Central memory CD4-positive, alpha-beta T cell (primary cell): ENCODE results near the gene IDUA.
"Not testable (repeated sequence)": the region's sequence is repeated elsewhere in the genome, so short reads cannot be mapped to it uniquely, and the experiment has no call there.

Experiments used
- DNase-seq: peaks from one replicate; pipeline ENCODE4 v3.0.0; 2022

Gene IDUA

DNA sequence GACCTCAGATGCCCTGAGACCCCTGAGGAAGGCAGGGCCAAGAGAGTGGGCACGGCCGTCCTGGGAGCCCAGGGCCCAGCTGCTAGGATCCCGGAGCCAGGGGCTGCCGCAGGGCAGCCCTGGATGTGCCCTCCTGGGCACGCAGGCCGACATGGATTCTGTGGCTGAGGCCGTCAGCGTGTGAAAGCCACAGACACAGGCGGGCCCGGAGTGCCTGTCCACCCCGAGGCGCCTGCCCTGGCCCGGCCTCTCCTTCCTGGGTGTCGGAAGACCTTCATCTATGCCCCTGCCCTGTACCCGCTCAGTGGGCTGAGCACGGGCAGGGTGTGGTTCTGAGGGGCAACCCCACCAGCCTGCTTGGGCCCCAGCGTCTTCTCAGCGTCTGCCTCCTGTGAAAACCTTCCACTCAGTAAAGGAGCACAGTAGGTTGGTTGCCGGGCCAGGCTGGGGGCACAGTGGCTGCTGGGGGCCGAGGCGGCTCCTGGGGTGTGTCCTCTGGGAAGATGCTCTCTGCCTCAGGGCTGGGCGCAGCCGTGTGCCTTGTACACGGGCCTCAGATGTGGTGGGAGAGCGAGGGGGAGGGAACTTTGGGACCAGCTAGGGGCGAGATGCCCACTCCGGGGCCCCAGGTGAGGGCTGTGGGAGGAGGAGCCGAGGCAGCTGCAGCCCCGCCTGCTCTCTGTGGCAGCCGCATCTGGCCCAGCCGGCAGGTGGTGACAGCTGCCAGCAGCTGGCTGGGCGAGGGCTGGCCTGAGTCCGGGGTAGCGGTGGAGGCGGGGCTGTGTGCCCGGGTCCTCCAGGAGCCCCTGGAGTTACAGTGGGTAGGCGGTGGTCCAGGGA lies 45.3 kb downstream of the IDUA start:
- no peak for DNase-seq

DNA sequence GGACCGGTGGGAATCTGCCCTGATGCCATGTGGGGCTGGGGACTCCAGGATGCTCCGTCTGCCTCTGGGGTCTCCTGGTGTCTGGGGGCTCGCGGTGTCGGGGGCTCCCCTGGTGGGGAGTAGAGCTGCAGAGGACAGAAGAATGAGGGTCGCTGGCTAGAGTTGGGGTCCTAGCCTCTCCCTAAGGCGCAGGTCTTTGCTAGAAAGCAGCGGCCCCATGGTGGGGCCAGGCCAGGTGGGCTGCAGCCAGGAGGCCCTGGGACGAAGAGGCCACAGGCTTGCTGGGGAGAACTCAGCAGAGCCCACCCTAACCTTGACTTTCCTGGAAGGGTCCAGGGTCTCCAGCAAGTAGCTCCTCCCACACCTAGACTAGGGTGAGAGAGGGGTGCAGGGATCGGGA lies 46.0 kb downstream of the IDUA start:
- no peak for DNase-seq

DNA sequence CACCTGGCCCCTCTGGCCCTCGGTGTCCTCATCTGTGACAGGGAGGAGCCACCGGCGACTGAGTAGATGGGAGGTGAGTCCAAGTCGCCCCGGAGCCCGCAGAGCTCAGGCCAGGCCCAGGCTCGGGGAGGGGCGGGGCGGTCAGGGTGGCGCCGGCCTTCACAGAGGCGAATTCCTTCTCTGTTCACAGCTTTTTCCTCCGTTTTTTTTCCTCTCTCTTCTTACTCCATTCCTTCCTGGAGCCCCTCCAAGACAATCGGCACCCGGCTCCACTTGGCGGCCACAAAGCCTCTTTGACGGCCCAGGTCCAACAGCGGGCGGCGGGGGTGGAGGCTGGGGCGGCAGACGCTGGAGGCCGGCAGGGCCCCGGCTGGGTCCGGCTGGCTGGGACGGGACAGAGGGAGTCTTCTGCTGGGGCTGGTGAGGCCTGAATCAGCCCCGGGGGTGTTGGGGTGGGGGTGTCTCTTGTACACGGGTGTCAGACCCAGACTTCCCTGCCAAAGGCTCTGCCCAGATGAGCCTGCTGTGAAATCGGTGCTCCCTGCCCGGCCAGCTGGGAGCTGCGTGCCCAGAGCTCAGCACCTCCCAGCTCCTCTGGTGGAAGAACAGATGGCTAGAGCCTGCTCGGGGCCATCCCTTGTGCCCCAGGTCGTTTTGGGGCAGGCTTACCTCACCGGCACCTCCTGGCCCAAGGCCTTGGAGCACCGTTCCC lies 47.2 kb downstream of the IDUA start:
- no peak for DNase-seq

DNA sequence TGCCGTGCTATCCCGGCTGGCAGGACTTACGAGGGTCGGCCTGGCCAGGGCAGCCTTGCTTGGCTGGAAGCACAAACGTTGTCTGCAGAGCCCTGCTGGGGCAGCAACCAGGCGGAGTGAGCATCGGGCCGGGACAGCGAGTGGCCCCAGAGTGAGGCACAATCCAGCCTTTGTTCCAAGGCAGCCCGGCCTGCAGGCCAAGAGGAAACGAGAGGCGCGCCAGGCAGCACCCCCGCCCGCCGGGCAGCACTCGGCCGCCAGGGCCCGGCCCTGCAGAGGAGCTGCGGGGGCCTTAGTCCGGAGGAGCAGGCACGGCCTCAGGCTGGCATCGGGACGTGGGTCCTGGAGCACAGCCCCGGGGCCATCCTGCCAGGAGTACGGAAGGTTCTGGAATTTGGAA lies 48.7 kb downstream of the IDUA start:
- DNase-seq = no peak

DNA sequence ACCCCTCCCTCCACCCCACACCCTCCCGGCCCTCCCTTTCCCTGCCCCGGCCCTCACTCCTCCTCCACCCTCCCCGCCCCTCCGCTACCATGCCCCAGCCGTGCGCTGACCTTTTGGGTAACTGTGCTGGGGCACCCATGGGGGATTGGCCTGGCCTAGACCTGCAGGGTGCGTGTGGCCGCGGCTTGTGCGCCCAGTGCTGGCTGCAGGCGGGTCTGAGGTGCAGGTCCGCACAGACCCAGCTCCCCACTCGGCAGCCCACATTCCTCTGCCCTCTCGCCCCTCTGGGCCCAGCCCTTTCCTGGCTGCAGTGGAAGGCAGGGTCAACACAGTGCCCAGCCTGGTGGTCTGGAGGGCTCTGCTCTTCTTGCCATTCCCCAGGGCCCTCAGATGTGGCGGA lies 49.3 kb downstream of the IDUA start:
- no peak for DNase-seq

DNA sequence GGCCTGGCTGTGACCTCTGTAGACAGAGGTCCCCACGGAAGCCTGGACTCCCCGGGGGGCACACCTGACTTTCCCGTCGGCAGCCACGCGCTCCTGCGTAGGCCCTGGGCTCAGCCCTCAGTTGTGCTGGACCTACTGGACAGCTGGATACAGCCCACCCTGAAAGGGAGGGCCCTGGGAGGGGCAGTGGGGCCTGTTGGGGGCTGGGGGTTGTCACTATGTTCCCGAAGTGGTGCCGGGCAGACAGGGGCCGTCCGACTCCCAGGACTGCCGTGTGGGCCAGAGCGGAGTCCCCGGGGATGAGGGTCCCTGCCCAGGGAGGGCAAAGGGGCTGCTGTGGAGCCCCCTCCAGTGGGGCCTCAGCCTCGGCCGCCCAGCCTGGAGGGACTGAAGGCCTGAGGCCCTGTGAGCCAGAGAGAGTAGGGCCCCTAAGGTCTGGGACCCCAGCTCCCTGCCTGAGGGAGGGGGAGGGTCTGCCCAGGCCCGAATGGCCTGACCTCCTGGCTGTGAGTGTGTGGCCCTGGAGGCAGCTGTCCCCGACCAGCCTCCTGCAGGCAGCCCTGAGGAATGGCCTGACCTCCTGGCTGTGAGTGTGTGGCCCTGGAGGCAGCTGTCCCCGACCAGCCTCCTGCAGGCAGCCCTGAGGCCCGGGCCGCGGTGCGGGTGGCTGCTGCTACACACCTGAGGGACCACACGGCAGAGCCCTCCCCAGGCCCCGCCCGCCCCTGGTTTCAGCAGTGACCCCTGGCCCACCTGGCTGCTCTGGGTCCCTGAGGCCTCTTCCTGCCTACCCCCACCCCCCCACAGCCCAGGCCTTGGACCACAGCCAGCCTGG lies 50.3 kb downstream of the IDUA start:
- DNase-seq = no peak

DNA sequence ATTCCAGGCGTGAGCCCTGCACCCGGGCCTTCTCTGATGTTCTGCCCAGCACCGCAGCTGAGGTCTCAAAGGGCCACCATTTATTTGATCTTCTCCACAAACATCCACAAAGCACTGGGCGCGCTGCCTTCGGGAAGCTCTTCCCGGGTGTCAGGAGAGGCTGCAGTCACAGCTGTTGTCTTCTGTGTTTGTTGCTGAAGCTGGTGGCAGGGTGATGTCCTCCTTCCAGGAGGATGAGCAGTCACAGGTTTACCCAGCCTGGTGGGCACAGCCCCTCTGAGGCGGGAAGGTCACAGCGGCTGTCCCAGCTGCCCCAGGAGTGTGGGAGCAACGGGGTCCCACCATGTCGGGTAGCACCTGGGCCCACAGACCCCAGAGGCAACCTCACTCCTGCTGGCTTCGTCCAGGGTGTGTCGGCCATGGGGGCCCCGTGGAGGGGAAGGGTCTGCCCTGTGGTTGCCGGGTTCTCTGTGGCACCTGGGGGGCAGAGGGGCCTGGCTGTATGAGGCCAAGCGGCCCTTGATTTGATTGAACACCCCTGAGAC lies 52.2 kb downstream of the IDUA start:
- no peak for DNase-seq

DNA sequence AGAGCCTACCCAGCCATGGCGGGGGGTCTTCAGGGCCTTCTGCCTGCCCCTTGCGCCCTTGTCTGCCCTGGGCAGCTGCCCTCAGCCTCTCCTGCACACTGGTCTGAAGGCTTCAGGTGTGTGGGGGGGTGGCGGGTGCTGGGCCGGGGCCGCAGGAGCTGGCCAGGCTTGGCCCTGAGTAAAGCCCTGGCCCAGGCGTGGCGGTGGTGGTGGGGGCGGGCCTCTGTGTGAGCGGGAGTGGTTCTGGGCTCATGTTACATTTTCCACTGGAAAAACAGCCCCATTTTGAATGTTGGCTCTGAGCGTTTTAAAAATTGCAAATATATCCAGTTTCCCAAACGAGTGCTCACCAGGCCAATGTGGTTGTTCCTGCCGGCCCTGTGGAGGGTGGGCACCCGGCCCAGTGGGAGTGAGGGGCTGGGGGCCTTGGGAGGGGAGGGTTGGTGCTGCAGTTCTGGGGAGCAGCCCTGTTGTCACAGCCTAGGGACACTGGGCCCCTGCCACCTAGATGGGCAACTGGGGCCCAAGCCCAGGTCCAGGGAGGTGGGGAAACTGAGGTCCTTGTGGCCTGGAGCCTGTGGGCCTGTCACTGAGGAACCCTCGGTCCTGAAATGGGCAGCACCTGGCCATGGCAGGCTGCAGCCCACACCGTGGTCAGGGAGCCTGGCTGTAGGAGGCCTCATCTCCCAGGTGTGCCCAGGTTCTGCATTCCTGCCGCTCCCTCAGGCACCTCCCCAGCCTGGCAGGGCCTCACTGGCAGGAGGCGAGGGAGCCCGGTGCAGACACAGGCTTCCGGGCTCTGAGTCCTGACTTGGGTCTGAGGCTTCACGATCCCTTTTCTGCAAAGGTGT lies 52.9 kb downstream of the IDUA start:
- DNase-seq = no peak

DNA sequence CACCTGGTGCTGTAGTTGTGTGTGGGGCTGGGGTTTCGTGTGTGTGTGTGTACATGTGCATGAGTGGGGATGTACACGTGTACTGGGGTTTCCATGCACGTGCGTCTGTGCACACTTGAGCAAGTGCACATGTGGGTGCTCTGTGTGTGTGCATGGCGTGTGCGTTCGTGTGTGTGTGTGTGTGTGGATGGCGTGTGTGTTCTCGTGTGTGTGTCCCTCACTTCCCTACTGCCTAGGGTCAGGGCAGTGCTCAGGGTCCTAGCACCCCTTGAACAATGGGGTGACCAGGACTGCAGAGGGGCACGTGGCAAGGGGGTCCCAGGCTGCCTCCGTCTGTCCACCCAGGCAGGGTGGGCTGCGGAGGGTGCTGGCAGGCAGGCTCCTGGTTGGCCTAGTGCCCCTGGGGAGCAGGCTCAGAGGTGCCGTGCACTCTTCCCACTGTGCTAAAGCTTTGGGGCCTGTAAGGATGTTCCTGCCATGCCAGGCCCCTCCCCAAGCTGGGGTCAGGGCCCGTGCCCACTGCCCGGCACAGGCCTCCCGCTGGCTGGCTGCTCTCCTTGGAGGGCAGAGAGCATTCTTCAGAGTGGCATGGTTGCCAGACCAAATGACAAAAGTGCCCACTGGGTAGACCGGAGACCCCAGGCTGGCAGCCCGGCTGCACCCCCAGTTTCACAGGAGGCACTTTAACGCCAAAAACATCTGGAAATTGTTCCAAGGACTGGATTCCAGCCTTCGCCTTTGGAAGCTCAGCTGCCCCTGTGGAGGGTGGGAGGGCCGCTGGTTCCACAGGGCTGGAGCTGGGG lies 53.7 kb downstream of the IDUA start:
- DNase-seq = no peak

DNA sequence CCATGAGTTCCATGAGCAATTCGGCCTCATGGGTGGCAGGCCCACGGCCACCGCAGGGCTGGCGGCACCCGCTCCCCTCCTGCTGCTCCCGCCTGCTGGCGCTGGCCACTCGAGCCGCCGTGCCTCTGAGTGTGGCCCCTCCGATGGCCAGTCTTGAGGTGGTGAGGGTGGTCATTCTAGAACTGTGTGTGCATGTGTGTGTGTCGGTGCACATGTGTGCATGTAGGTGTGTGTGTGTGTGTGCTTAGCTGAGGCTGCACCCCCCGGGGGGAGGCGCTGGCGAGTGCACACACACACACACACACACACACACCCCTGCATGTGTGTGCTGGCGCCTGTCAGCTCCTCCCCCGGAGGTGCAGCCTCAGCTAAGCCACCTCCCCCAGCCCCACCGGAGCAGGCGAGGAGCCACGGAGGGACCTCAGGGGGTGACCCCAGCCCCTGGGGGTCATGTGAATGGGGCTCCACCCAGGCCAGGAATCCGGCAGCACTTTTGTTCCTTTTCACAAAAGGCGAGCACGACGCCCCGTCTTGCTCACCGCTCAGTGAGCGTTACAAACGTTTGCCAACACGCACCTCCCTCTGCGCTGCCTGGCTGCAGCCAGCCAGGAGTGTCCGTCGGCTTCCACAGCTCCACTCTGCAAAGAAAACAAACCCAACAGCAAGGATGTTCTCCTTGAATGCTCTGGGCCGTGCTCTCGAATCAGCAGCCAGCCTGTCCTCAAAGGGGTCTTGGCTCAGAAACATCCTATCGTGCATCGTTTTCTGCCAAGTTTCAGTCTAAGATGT lies 54.5 kb downstream of the IDUA start:
- no peak for DNase-seq

DNA sequence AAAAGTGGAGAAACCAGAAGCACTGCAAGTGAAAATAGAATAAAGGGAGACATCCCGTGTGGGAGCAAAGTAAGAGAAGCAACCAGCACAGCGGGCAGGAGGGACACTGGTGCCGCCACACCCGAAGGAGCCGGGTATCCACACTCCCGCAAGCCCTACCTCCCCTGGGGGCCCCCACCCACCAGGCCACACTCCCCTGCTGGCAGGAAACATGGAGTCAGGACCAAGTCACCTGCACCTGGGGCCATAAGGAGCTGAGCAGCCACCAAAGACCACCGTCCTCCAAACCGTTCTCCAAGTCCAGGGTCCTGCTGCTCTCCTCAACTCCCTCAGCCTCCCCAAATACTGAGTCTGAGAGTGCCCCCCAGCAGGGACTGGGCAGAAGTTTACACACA lies 55.1 kb downstream of the IDUA start:
- no peak for DNase-seq

DNA sequence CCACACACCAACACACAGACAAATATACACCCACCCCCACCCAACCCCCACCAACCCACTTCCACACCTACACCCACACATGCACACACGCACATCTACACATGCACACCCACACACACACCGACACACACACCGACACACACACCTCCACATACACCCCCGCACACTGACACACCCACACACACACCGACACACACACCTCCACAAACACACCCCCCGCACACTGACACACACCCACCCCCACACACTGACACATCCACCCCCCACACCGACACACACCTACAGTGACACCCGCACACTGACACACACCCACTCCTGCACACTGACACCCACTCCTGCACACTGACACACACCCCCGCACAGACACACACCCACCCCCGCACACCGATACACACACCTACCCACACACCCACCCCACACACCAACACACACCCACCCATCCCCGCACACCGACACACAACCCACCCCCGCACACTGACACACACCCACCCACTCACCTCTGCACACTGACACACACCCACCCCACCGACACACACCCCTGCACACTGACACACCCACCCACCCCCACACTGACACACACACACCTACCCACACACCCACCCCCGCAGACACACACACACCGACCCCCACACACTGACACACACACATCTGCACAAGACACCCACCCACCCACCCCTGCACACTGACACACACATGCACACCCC lies 55.7 kb downstream of the IDUA start:
- DNase-seq = no peak

DNA sequence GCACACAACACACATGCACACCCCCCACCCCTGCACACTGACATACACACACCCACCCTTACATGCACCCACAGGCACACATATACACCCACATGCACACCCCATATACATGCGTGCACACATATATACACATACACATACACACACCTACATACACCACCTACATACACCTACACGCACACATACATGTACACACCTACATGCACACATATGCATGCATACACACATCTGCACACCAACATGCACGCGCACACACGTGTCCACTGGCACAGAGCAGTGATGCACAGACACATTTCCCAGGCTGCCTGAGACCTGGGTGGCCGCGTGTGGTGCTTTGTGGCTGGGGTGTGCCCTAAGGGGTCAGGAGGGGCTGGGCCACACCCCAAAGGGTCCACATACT lies 56.3 kb downstream of the IDUA start:
- no peak for DNase-seq

DNA sequence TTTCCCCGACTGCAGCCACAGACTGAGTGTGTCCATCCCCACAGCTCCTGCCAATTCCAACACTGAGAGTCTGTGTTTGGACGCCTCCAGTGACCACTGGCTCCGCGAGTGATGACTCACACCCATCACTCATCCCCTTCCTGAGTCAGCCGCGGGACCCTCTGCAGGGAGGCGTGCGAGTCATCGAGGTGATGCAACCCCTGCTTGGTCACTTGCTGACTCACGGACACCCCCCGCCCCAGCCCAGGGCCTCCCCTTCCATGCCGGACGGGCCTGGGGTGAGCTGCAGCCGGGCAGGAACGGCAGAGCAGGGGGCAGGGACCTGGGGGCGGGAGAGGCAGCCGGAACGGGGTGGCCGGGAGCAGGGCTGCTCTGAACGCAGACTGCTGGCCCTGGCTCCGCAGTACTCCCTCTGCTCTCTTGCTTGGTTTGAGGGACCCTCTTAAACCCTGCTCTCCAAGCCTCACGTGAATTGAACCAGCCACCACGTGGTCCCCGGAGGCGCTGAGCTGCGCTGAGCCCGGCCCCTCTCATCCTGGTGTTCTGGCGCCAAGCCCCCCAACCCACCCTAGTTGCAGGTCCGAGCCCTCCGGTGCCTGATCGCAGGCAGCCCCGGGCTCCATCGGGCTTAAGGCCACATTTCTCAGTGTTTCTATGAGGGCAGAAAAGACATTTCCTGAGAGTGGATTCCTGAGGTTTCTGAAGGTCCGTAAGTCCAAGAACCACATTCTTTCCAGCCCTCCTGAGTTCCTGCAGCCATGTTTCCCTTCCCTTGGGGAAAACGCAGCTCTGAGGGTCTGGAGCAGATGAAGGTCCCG lies 57.0 kb downstream of the IDUA start:
- DNase-seq = no peak

DNA sequence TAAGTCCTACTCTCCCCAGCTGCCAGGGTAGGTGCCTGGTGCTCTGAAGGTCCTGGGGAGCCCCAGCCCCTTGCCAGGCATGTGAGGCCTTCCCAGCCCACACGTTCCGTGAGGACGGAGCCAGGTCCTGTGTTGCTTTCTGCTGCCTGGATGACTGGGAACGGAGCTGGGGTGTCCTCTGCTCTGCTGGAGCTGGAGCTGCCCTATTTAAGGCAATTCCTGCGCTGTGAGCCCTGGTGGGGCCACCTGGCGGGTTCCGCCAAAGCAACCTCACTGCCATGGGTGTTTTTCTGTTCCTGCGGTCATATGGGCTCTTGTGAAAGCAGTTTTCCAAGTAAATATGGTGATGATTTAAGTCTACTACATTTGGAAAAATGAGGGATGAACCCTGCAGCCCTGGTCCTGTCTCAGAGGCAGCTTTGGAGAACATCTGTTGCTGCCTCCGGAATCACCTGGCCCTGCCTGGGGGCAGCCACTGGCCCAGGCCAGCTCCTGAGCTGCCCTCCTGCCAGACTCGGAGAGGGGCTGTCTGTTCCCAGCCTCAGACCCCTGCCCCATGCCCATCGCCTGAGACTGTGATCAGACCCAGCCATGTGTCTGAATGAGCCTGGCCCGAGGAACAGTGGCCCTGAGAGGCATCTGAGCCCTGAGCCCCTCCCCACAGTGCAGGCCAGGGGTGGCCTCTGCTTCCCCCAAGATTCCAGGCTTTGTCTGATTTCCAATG lies 57.8 kb downstream of the IDUA start:
- no peak for DNase-seq

DNA sequence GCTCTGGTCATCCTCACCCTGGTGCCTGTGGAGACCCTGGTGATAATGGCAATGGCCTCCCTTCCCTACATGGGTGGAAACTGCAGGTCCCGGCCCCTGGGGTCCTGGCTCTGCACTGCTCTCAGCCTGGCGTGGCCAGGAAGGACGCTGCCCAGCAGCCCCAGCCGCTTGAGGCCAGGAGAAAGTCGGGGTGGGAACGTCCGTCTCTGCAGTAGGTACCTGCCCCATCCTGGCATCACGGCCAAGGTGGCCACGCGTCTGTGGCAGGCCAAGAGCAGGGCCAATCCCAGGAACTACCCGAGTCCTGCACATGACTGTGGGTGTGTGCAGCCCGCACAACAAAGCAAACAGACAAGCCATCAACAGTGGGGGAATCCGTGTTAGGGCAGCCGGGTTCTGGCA lies 58.4 kb downstream of the IDUA start:
- DNase-seq = no peak

DNA sequence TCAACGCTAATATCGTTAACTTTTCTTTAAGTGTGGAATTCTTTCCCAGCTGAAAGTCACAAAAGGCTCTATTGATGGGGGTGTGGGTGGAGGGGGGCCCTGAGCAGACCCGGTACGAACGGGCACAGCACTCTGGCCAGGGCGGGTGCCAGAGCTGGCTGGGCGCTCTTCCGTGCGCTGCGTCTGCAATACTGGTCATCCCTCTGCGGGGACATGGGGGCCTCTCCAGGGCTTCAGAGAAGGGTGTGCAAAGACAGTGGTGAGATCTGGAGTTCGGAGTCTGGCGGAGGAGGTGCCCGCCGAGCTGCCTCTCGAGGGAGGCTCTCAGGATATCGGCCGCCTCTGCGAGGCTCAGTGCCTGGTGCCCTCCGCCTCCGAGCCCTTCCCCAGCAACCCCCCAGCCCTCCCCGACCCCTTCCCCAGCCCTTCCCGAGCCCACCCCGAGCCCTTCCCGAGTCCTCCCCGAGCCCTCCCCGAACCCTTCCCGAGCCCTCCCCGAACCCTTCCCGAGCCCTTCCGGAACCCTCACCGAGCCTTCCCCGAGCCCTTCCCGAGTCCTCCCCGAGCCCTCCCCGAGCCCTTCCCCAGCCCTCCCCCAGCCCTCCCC lies 58.9 kb downstream of the IDUA start:
- DNase-seq = no peak

DNA sequence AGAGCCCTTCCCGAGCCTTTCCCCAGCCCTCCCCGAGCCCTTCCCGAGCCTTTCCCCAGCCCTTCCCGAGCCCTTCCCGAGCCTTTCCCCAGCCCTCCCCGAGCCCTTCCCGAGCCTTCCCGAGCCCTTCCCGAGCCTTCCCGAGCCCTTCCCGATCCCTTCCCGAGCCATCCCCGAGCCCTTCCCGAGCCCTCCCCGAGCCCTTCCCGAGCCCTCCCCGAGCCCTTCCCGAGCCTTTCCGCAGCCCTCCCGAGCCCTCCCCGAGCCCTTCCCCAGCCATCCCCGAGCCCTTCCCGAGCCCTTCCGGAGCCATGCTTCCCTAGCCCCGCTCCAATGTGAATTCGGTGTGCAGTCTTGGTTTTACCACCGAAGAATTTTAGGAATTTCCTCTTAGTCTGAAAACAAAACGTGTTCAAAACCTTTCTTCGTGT lies 59.8 kb downstream of the IDUA start:
- DNase-seq = not testable (repeated sequence)
